ENCODE measurements around the gene MRPL32. TPM values are rescaled to one million over a fixed set of nuclear protein-coding genes. Genes with fewer than 3 reads are reported as not detected.

MRPL32 gene
- polyA plus RNA-seq, 6 donors from 2014 or later = 19.8 to 55.5 (median 45.4) TPM

DNA sequence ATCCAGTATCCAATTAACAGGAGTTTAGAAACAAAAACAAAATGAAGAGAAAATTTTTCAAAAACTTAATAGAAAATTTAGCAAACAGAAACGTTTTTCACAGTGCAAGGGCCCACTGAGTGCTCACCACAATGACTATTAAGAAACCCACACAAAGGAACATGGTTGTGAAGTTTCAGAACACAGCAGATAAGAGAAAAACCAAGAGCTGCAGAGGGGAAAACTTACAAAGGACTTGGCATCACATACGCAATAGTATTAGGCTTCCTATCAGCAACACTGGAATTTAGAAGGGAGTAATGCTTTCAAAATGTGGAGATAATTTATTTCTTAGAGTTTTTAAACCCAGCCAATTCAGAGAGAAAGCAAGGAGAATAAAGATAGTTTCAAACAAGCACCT is 18.6 kb upstream of the MRPL32 start:
- no peaks in the 10 kb centered on the region for H3K36me3 Mint-ChIP-seq
- peaks cover 14 to 30% (median 29%) of the 10 kb centered on the region in 3 donors for H3K4me1 Mint-ChIP-seq
- H3K27me3 Mint-ChIP-seq = no peaks in the 10 kb centered on the region
- H3K4me3 Mint-ChIP-seq = peak overlapping the region in 2 of 8 donors; percentile 32 to 56
- no peaks in the 10 kb centered on the region for H3K9me3 Mint-ChIP-seq
- H3K27ac Mint-ChIP-seq = peak overlapping the region; percentile 12 to 82 (median 20)
- DNase-seq = no peak
- no peak for ATAC-seq (ENCODE audit: low read depth in 2 of 2)

DNA sequence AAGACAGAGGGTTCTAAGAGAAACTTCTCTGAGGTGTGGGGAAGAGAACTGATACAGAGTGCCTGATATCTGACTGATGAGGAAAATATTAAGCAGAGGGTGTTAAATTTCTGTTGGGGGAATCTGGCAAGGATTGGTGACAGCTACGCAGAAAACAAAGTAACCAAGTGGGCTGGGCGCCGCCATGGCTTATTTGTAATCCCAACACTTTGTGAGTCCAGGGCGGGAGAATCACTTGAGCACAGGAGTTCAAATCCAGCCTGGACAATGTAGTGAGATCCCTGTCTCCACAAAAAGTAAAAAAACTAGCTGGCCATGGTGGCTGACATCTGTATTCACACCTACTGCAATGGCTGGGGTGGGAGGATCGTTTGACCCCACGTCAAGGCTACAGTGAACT is 18.2 kb upstream of the MRPL32 start:
- ATAC-seq (ENCODE audit: low read depth in 2 of 2) = no peak
- no peaks in the 10 kb centered on the region for H3K27me3 Mint-ChIP-seq
- peaks cover 14 to 30% (median 29%) of the 10 kb centered on the region in 3 donors for H3K4me1 Mint-ChIP-seq
- DNase-seq = no peak
- H3K4me3 Mint-ChIP-seq = peak overlapping the region in 2 of 8 donors; percentile 32 to 56
- H3K9me3 Mint-ChIP-seq = no peaks in the 10 kb centered on the region
- H3K36me3 Mint-ChIP-seq = no peaks in the 10 kb centered on the region
- H3K27ac Mint-ChIP-seq = peak overlapping the region in 5 of 6 donors; percentile 14 to 82 (median 23)

DNA sequence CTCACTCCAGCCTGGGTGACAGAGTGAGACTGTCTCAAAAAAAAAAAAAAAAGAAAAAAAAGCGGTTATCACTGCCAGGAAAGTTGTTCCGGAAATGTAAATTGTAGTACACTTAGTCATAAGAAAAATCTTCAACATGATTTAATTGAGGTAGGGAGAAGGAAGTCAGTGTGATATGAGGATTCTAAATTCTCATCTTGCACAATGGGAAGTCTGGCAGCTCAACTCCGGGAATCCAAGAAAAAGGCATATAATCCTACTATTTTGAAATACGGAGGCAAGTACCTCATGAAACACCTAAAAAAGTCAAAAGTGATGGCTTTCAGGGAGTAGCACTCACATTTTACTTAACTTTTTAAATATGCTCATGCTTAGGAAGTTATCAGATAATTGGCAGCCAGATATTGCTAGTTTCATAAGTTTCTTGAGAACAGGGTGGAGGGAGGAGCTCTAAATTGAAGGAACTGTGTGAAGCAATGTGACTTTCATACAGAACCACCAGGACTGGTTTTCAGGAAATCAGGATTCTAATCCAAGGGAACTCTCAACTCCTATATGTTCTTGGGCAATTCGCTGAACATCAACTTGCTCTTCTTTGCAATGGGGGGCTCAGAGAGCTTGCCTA is 17.6 kb upstream of the MRPL32 start:
- ATAC-seq (ENCODE audit: low read depth in 2 of 2) (no peak), DNase-seq (no peak)
- H3K9me3 Mint-ChIP-seq = no peaks in the 10 kb centered on the region
- no peaks in the 10 kb centered on the region for H3K27me3 Mint-ChIP-seq
- peaks cover 0 to 5% of the 10 kb centered on the region in 2 donors for H3K36me3 Mint-ChIP-seq
- H3K4me3 Mint-ChIP-seq = peak overlapping the region in 3 of 8 donors; percentile 16 to 60 (median 34)
- peaks cover 14 to 30% (median 29%) of the 10 kb centered on the region in 3 donors for H3K4me1 Mint-ChIP-seq
- peak overlapping the region in 5 of 6 donors; percentile 5 to 82 (median 30) for H3K27ac Mint-ChIP-seq

DNA sequence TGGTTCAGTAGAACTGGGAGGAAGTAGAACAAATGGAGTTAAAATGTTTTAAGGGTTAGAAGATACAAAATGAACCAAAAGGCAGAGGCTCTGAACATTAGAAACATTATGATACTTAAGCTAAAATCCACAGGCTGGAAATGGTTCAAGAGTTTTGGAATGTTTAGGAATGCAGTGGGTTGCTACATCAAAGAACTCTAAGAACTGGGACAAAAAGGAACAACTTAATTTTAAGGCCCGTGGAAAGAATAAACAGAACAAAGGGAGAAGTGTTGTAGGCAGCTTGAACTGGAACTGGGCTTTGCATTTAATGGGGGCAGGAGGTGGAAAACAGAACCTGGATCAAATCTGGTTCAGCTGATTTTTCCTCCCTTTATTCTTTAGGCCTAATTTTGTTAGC is 16.8 kb upstream of the MRPL32 start:
- Mint-ChIP-seq H3K4me3 (peak overlapping the region in 4 of 8 donors; percentile 20 to 60 (median 29)), H3K9me3 (no peaks in the 10 kb centered on the region), H3K27me3 (no peaks in the 10 kb centered on the region), H3K27ac (peak overlapping the region in 4 of 6 donors; percentile 14 to 72 (median 58)), H3K36me3 (peaks cover 0 to 12% of the 10 kb centered on the region in 2 donors), H3K4me1 (peaks cover 14 to 29% (median 27%) of the 10 kb centered on the region in 3 donors)
- DNase-seq (no peak), ATAC-seq (ENCODE audit: low read depth in 2 of 2) (no peak)

DNA sequence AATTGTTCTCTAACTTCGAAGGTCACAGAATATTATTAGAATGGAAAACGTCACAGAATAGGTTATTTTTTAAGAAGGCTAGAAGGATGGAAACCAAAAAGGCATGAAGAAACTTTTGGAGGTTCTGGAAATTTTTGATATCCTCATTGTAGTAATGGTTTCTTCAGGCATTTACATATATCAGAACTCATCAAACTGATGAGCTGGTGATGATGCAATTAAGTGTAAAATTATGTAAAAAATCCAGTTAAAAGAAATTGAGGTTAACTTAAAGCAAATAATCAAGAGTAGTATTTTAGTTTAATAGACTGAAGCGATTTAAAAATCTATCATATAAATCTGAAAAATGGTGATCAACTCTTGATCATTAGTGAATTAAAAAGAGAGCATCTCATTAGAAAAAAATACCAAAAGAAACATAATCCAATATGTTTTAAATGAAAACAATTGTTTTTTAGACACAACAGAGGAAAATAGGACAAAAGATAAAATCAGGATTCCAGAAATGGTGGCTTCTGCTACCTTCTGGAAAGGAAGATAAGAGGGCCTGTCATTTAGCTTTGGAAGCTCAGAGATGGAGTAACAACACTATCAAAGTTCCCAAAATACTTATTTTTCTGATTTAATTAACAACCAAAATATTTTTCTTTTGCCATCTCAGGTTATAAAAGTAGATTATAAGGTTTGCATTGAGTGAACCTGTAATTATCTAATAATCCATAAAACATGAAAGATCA is 10.0 kb upstream of the MRPL32 start:
- Mint-ChIP-seq H3K27ac (peak overlapping the region in 1 of 6 donors; percentile 42), H3K27me3 (no peaks in the 10 kb centered on the region), H3K4me3 (no peak overlapping the region)

DNA sequence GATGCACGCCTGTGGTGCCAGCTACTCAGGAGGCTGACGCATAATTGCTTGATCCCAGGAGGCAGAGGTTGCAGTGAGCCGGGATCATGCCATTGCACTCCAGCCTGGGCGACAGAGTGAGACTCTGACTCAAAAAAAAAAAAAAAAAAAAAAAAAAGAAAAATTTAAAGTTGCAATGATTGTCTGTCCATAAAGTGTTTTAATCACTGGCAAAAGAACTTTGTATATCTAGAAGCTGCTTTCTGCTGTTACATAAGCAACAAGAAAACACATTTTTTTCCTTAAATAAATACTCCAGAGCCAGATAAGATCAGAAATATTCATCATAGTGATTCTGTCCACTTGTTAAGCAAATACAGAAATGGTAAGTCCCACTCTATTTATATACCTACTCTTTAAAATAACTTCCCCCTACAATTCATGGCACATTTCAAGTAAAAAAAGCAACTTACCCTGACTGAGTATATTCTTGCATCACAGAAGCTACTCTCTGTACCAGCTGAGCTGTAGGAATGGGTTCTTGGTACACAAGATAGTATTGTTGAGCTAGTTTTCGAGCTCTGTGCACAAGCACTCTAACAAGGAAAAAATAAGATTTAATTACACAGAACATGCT is 7.8 kb upstream of the MRPL32 start:
- ATAC-seq (ENCODE audit: low read depth in 2 of 2) (peak; percentile 32 to 48), DNase-seq (no peak)
- H3K27me3 Mint-ChIP-seq = no peaks in the 10 kb centered on the region
- H3K27ac Mint-ChIP-seq = peak overlapping the region in 3 of 6 donors; percentile 29 to 76 (median 39)
- H3K4me1 Mint-ChIP-seq = peaks cover 20 to 29% (median 25%) of the 10 kb centered on the region in 3 donors
- H3K36me3 Mint-ChIP-seq = peaks cover 8 to 38% of the 10 kb centered on the region in 2 donors
- peak overlapping the region in 4 of 8 donors; percentile 4 to 33 (median 8) for H3K4me3 Mint-ChIP-seq
- H3K9me3 Mint-ChIP-seq = no peaks in the 10 kb centered on the region

More for the DNA sequence above, 10.0 kb upstream of the MRPL32 start:
- DNase-seq (no peak), ATAC-seq (ENCODE audit: low read depth in 2 of 2) (no peak)
- Mint-ChIP-seq H3K36me3 (peaks cover 8 to 41% of the 10 kb centered on the region in 2 donors), H3K9me3 (no peaks in the 10 kb centered on the region), H3K4me1 (peaks cover 10 to 14% (median 14%) of the 10 kb centered on the region in 3 donors)

DNA sequence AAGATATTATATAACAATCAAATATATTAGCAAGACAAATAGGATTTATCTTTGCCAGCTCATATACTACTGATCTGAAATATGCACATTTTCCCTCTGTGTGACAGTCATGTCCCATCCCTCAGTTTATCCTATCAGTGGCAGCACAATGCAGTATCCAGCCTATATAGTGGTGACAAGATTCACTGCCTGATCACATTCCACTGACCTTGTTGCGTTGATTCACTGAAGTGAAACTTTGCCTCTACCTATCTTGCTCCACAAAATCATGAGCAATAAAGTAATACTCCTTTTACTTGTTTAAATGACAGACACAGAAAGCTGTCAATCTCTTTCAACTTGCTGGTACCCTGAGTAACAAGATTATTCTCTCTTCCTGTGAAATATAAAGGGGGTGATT is 6.5 kb upstream of the MRPL32 start:
- Mint-ChIP-seq H3K4me1 (peaks cover 27 to 40% (median 33%) of the 10 kb centered on the region in 3 donors), H3K27me3 (no peaks in the 10 kb centered on the region), H3K36me3 (peaks cover 5 to 26% of the 10 kb centered on the region in 2 donors), H3K4me3 (no peak overlapping the region), H3K9me3 (no peaks in the 10 kb centered on the region), H3K27ac (peak overlapping the region in 3 of 6 donors; percentile 8 to 34 (median 17))
- no peak for DNase-seq
- no peak for ATAC-seq (ENCODE audit: low read depth in 2 of 2)

DNA sequence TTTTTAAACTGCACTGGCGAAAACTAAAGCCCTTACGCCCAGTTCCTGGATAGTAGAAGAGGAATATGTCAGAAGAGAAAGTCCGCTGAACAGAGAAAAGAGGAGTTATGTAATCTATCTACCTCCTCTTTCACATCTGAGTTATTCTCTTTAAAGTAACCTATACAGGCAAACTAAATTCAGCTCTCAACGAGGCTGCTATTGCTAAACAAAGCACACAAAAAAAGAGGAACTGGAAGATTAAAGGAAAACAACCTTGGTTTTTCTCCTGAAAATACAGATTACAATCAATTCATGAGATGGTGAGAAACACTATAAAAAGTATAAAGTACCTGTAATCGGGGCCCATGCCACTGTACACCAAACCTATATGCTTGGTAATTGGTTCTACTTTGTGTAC is 6.0 kb upstream of the MRPL32 start:
- DNase-seq (no peak), ATAC-seq (ENCODE audit: low read depth in 2 of 2) (no peak)
- H3K36me3 Mint-ChIP-seq = peaks cover 0 to 21% of the 10 kb centered on the region in 2 donors
- H3K27ac Mint-ChIP-seq = peak overlapping the region in 2 of 6 donors; percentile 7 to 49
- no peaks in the 10 kb centered on the region for H3K27me3 Mint-ChIP-seq
- peaks cover 27 to 45% (median 33%) of the 10 kb centered on the region in 3 donors for H3K4me1 Mint-ChIP-seq
- H3K4me3 Mint-ChIP-seq = peak overlapping the region in 1 of 8 donors; percentile 30
- H3K9me3 Mint-ChIP-seq = no peaks in the 10 kb centered on the region

DNA sequence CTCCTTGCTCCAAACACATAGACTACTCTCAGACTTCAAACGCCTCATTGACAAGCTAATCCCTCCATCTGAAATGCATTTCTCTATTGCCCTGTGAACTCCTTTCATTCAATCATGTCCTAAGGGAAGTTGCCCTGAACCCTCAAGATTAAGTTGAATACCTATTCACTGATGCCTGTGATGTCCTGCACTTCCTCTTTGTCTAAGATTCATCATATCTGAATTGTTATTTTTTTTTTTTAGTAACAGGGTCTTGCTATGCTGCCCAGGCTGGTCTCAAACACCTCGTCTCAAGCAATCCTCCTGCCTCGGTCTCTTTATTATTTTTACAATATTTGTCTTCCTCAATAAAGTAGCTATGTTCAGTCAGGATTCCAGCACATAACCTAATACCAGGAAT is 3.4 kb upstream of the MRPL32 start:
- Mint-ChIP-seq H3K27me3 (no peaks in the 10 kb centered on the region), H3K4me3 (peak overlapping the region in 1 of 8 donors; percentile 56), H3K9me3 (no peaks in the 10 kb centered on the region), H3K36me3 (peaks cover 4 to 7% of the 10 kb centered on the region in 2 donors), H3K4me1 (peaks cover 37 to 63% (median 50%) of the 10 kb centered on the region in 3 donors), H3K27ac (peak overlapping the region in 4 of 6 donors; percentile 10 to 47 (median 36))
- ATAC-seq (ENCODE audit: low read depth in 2 of 2) (no peak), DNase-seq (no peak)

DNA sequence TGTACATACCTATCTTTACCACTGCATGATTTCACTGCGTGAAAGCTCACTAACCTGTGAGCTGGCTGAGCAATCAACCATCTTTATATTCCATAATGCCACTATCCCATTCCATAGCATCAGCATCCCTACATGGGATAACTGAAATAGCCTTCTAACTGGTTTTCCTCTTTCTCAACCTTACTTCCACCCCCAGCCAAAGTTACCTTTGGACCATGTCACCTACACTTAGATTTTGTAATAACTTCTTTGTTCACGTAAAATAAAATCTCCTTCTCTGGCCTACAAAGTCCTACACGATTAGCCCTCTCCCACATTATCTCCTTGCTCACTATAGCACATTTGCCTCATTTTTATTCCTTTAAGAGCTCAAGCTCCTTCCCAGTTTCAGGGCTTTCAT is 2.7 kb upstream of the MRPL32 start:
- no peak for ATAC-seq (ENCODE audit: low read depth in 2 of 2)
- Mint-ChIP-seq H3K36me3 (peaks cover 2 to 7% of the 10 kb centered on the region in 2 donors), H3K4me1 (peaks cover 39 to 68% (median 54%) of the 10 kb centered on the region in 3 donors), H3K27ac (peak overlapping the region in 4 of 6 donors; percentile 39 to 98 (median 61)), H3K27me3 (no peaks in the 10 kb centered on the region), H3K4me3 (peak overlapping the region in 5 of 8 donors; percentile 2 to 61 (median 54)), H3K9me3 (no peaks in the 10 kb centered on the region)
- DNase-seq = no peak

DNA sequence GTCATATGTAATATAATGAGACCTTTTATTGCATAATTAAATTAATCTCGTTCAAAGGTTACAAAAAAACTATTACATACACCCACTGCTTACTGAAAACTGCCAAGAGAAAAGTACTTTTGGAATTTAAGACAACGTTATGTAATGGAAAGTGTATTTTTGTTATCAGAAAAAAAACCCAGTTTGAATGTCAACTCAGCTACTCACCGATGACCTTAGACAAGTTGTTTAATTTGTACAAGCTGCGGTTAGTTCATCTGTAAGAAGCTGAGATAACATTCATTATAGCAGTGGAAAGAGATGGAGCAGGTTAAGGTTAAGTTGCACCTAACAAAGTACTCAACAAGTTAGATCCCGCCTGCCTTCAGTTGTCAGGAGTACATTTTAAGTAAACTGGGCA is 1.3 kb upstream of the MRPL32 start:
- Mint-ChIP-seq H3K27me3 (no peaks in the 10 kb centered on the region), H3K4me1 (peaks cover 30 to 57% (median 46%) of the 10 kb centered on the region in 3 donors), H3K4me3 (peak overlapping the region; percentile 95 to 100 (median 98)), H3K27ac (peak overlapping the region; percentile 34 to 99 (median 96)), H3K36me3 (peaks cover 0 to 7% of the 10 kb centered on the region in 2 donors), H3K9me3 (no peaks in the 10 kb centered on the region)
- ATAC-seq (ENCODE audit: low read depth in 2 of 2) (no peak), DNase-seq (no peak)

DNA sequence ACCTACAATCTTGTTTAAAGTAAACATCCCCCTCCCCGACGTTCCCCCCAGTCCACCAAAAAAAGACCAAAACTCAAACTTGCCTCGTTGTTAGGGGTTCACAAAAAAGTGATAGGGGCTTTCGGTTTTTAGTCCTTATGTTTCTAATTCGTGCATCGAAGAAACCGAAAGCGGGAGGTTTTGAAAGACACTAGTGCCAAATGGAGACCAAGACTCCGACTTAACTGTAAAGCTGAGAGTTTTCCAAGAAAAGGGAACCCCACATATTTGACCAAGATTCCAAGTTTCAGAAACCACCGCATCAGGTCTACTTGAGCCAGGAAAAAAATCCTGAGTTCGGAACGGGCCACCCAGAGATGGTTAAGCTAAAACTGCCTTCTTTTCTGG is 736 bp upstream of the MRPL32 start:
- ATAC-seq (ENCODE audit: low read depth in 2 of 2) (no peak), DNase-seq (peak; percentile 20)
- Mint-ChIP-seq H3K4me1 (peaks cover 30 to 57% (median 46%) of the 10 kb centered on the region in 3 donors), H3K9me3 (no peaks in the 10 kb centered on the region), H3K4me3 (peak overlapping the region; percentile 95 to 100 (median 98)), H3K27me3 (no peaks in the 10 kb centered on the region), H3K27ac (peak overlapping the region; percentile 91 to 99 (median 96)), H3K36me3 (peaks cover 0 to 7% of the 10 kb centered on the region in 2 donors)
